Panc1 (cell line): ENCODE data around the gene NRROS. TPM values are rescaled to one million over a fixed set of nuclear protein-coding genes. Genes with fewer than 3 reads are reported as not detected.
A peak's percentile ranks its signal among the peaks of the same experiment; 100 is the strongest.

ENCODE experiments used
- ATAC-seq: fragments of 200-7000 bp; cut with Tn5 transposase; 2 replicates; pipeline ENCODE4 v1.9.1; 2020; ENCODE audit warnings: mild to moderate bottlenecking, moderate library complexity
- BruUV-seq: library from RNA; stranded (reverse); fragments of 400-500 nt; replicated peaks from 2 replicates; lab custom pipeline; 2021; lab: Mats Ljungman, UMichigan
- CTCF ChIA-PET: fragments of 300-600 bp; sonication (Branson Sonifier 250); formaldehyde crosslinking; loops from one replicate; lab custom pipeline; 2022; ENCODE audit warnings: antibody characterized with exemption; lab: Charles Lee
- POLR2A ChIA-PET: fragments of 300-600 bp; sonication (Branson Sonifier 250); formaldehyde crosslinking; loops from one replicate; lab custom pipeline; 2022; ENCODE audit warnings: antibody characterized with exemption; lab: Charles Lee
- DNase-seq: peaks from one replicate; pipeline ENCODE4 v3.0.0-alpha.2; 2010; ENCODE audit warnings: low read depth, low spot score
- H3K27ac ChIP-seq: 2 replicates; pipeline ENCODE4 v1.5.1; 2011; ENCODE audit warnings: mild to moderate bottlenecking, low read length, inconsistent platforms
- H3K27me3 ChIP-seq: fragments of 200-500 bp; sonication (Bioruptor generic); 2 replicates; pipeline ENCODE4 v1.6.0; 2014; ENCODE audit warnings: low read length, inconsistent platforms; ENCODE audit not compliant: control insufficient read depth, insufficient read depth
- H3K36me3 ChIP-seq: fragments of 200-500 bp; sonication (Bioruptor generic); 2 replicates; pipeline ENCODE4 v1.5.1; 2014; ENCODE audit warnings: inconsistent platforms, mild to moderate bottlenecking, low read length, moderate library complexity; ENCODE audit not compliant: control insufficient read depth, insufficient read depth
- H3K4me1 ChIP-seq: 2 replicates; pipeline ENCODE4 v1.5.1; 2011; ENCODE audit warnings: inconsistent platforms, mild to moderate bottlenecking, low read length, moderate library complexity; ENCODE audit not compliant: control insufficient read depth, insufficient read depth
- H3K4me3 ChIP-seq, 2 experiments: 2 replicates each; pipeline ENCODE4 v1.5.1; 2011 to 2012; ENCODE audit warnings: low read depth in 2 of 2, low read length in 2 of 2, mild to moderate bottlenecking in 2 of 2, inconsistent platforms in 1 of 2, moderate library complexity in 1 of 2
- H3K9me3 ChIP-seq: fragments of 200-500 bp; sonication (Bioruptor generic); 2 replicates; pipeline ENCODE4 v1.5.1; 2014; ENCODE audit warnings: low read depth, mild to moderate bottlenecking, inconsistent platforms, low read length, moderate library complexity; ENCODE audit not compliant: control insufficient read depth, insufficient read depth
- POLR2AphosphoS5 ChIP-seq: IDR thresholded peaks from 2 replicates; pipeline ENCODE4 v1.6.1; 2012; ENCODE audit warnings: mild to moderate bottlenecking, low read depth, low read length, moderate library complexity
- SIN3A ChIP-seq: IDR thresholded peaks from 2 replicates; pipeline ENCODE4 v1.6.1; 2012; ENCODE audit warnings: low read depth, mild to moderate bottlenecking, low read length, moderate library complexity, borderline replicate concordance; ENCODE audit not compliant: insufficient read depth
- TCF7L2 ChIP-seq: IDR thresholded peaks from 2 replicates; pipeline ENCODE4 v1.6.1; 2011; ENCODE audit warnings: mild to moderate bottlenecking, low read depth, low read length, inconsistent platforms
- in situ Hi-C: cut with HindIII; loops from 2 replicates; pipeline ENCODE4 v1.10.0; 2016; ENCODE audit warnings: low sequenced_read_pairs, low pct_unique_long_range_greater_than_20kb
- intact Hi-C: fragments of 100-400 bp; cut with micrococcal nuclease; formaldehyde crosslinking; loops from one replicate; pipeline ENCODE4 v1.10.0; 2022; ENCODE audit not compliant: unreplicated experiment
- total RNA-seq: library from RNA; stranded (reverse); gene quantifications from one replicate; pipeline ENCODE4 v1.2.1, GENCODE V29; 2021; ENCODE audit not compliant: unreplicated experiment
- TF ChIP-seq, protein P1 (sequence below): fragments of 450-650 bp; IDR thresholded peaks from 2 replicates; pipeline ENCODE4 v1.5.1; 2017; ENCODE audit warnings: mild to moderate bottlenecking
- TF ChIP-seq, protein P2 (sequence below), 2 experiments: IDR thresholded peaks; 2 replicates each; pipeline ENCODE4 v1.6.1; 2011 to 2012; ENCODE audit warnings: low read depth in 2 of 2, control low read depth in 1 of 2, low read length in 1 of 2, mild to moderate bottlenecking in 1 of 2, moderate library complexity in 1 of 2; ENCODE audit not compliant: insufficient read depth in 1 of 2

NRROS gene
- total RNA-seq, 1 experiment from 2014 or later, result 8.8 TPM

DNA sequence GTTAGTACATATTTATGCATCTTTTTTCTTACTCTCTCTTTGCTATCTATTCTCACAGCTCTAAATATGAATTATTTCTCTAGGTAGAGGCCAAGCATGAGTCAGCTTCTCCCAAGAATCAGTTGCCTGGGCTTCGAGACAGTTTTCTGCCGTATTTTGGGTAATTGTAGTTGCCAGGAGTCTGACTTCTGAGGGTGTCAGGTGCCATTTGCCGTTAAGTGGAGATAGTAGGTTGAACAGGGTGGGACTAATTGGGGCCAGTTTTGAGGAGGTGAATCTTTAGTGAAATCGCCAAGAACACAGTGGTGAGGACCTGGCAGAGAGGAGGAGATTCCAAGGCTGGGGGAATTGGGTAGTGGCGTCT lies 7.8 kb upstream of the NRROS start:
- H3K36me3 ChIP-seq, result no peaks in the 10 kb centered on the region
- DNase-seq, result no peak
- ATAC-seq, result no peak
- H3K4me1 ChIP-seq, result peaks cover 36% of the 10 kb centered on the region
- POLR2A ChIA-PET, result interaction anchor here (0.6 kb wide), 1 partner anchor 209 kb away, joined by 3 read pairs; no protein-coding TSS in a partner anchor
- in situ Hi-C loops, result no loop called here
- H3K4me3 ChIP-seq, result peak overlapping the region; percentile 56 to 88
- intact Hi-C loops, result no loop called here
- H3K9me3 ChIP-seq, result no peaks in the 10 kb centered on the region
- H3K27me3 ChIP-seq, result no peaks in the 10 kb centered on the region
- CTCF ChIA-PET, result no interaction called here
- no TSS peak for BruUV-seq
- TF ChIP-seq TCF7L2 (no peak), SIN3A (no peak), POLR2AphosphoS5 (no peak)
- TF ChIP-seq, protein P1, sequence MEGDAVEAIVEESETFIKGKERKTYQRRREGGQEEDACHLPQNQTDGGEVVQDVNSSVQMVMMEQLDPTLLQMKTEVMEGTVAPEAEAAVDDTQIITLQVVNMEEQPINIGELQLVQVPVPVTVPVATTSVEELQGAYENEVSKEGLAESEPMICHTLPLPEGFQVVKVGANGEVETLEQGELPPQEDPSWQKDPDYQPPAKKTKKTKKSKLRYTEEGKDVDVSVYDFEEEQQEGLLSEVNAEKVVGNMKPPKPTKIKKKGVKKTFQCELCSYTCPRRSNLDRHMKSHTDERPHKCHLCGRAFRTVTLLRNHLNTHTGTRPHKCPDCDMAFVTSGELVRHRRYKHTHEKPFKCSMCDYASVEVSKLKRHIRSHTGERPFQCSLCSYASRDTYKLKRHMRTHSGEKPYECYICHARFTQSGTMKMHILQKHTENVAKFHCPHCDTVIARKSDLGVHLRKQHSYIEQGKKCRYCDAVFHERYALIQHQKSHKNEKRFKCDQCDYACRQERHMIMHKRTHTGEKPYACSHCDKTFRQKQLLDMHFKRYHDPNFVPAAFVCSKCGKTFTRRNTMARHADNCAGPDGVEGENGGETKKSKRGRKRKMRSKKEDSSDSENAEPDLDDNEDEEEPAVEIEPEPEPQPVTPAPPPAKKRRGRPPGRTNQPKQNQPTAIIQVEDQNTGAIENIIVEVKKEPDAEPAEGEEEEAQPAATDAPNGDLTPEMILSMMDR, result no peak
- H3K27ac ChIP-seq, result peak overlapping the region; percentile 94

DNA sequence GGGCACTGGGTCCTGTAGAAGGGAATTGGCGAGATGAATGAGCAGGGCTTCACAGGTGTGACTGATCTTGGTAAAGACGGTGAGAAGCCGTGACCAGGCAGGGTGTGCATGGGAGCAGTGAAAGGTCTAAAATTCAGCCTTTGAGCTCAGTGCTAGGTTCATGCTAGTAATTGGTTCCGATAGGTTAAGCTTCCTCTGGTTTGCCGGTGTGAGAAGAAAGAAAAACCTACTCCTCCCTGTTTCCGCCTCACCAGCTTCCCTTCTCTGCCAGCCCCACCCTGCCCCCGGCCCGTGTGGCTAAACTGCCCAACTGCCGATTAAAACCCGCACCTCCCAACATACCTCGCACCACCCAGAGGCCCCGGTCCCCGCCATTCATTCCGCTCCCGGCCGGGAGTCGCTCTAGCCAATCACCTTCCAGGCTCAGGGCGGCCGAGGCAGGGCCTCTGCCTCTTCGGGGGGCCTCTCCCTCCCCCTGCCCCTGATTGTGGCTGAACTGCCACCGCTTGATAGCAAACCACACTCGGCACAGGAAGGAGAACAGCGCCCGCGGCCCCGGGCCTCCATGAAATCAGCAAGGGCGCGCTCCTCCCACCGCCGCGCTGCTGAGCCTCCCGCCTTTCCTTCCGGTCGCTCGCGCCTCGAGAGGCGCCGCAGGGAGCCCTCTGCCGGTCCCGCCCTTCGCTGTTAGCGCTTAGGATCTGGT lies 7.3 kb upstream of the NRROS start:
- Histone ChIP-seq H3K36me3 (no peaks in the 10 kb centered on the region), H3K9me3 (no peaks in the 10 kb centered on the region), H3K4me3 (peak overlapping the region; percentile 56 to 88), H3K27me3 (no peaks in the 10 kb centered on the region), H3K4me1 (peaks cover 31% of the 10 kb centered on the region), H3K27ac (peak overlapping the region; percentile 94)
- ChIA-PET POLR2A (interaction anchor here (0.6 kb wide), 1 partner anchor 208 kb away, joined by 3 read pairs; no protein-coding TSS in a partner anchor), CTCF (interaction anchor here (0.6 kb wide), 1 partner anchor 40 kb away, joined by 3 read pairs; no protein-coding TSS in a partner anchor)
- peak; percentile 89 for ATAC-seq
- in situ Hi-C loops (no loop called here), intact Hi-C loops (no loop called here)
- 0 out of 2 replicates have a peak, but pooled peaks have one; percentile 42 for TF ChIP-seq SIN3A
- TF ChIP-seq, protein P2, sequence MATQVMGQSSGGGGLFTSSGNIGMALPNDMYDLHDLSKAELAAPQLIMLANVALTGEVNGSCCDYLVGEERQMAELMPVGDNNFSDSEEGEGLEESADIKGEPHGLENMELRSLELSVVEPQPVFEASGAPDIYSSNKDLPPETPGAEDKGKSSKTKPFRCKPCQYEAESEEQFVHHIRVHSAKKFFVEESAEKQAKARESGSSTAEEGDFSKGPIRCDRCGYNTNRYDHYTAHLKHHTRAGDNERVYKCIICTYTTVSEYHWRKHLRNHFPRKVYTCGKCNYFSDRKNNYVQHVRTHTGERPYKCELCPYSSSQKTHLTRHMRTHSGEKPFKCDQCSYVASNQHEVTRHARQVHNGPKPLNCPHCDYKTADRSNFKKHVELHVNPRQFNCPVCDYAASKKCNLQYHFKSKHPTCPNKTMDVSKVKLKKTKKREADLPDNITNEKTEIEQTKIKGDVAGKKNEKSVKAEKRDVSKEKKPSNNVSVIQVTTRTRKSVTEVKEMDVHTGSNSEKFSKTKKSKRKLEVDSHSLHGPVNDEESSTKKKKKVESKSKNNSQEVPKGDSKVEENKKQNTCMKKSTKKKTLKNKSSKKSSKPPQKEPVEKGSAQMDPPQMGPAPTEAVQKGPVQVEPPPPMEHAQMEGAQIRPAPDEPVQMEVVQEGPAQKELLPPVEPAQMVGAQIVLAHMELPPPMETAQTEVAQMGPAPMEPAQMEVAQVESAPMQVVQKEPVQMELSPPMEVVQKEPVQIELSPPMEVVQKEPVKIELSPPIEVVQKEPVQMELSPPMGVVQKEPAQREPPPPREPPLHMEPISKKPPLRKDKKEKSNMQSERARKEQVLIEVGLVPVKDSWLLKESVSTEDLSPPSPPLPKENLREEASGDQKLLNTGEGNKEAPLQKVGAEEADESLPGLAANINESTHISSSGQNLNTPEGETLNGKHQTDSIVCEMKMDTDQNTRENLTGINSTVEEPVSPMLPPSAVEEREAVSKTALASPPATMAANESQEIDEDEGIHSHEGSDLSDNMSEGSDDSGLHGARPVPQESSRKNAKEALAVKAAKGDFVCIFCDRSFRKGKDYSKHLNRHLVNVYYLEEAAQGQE (IDR thresholded peaks at IDR 0.05; ENCODE audit: insufficient read depth in 1 of 2, low read depth in 2 of 2, low read length in 1 of 2), result peak in 1 of 2 experiments; percentile 39; a peak in 2 of 4 replicates
- TF ChIP-seq, protein P1, result no peak; the same call in 1 of the 2 replicates
- 0 out of 2 replicates have a peak, but pooled peaks have one; percentile 17 for TF ChIP-seq TCF7L2
- TF ChIP-seq POLR2AphosphoS5, result peak; percentile 86
- TSS peak; percentile 93 for BruUV-seq
- DNase-seq, result no peak
